ENCODE measurements around the gene PFKL. TPM values are rescaled to one million over a fixed set of nuclear protein-coding genes. Genes with fewer than 3 reads are reported as not detected.

The PFKL gene
- total RNA-seq, 1 experiment from 2014 or later, result 150 TPM

DNA sequence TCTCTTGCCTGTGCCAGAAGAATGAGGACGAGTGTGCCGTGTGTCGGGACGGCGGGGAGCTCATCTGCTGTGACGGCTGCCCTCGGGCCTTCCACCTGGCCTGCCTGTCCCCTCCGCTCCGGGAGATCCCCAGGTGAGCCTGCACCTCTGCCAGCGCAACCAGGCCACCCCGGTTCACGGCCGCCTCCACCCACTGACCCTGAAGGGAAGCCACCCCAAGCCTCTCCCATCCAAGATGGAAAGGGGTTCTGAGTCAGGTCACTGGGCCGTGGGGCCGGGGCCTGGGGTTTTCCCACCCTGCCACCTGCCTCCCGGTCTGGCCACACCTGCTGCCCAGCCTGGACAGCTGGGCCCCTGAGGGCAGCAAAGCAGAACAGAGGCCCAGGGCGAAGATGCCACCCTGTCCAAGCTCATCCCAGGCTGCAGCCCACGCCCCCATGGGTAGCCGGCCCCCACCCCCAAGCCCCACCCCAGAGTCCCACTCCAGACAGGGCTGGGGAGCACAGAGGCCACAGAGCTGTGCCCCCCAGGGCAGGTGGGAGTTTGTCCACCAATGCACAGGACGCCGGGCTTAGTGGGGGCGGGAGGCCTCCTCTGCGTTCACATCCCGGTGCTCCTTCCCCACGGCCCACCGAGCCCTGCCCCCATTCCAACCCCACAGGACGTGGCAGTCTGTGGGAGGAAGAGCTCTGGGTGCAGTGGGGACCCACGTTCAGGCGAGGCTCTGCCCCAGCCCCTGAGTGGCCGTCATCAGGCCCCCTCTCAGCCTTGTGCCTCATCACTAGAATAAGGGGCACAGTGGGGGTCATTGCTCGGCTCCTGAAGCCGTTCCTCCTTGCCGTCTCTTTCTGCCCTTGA, 8.5 kb upstream of the PFKL start:
- Histone ChIP-seq H3K4me1 (ENCODE audit: control insufficient read depth in 1 of 2, insufficient read depth in 2 of 2, low read length in 2 of 2) (peaks cover 0 to 4% of the 10 kb centered on the region in 2 experiments; a peak in 1 of 4 replicates), H2AFZ (ENCODE audit: low read depth, low read length, poor library complexity, severe bottlenecking) (no peak overlapping the region), H3K4me2 (ENCODE audit: low read length) (no peak overlapping the region), H3K9me2 (ENCODE audit: insufficient read depth) (no peaks in the 10 kb centered on the region), H3K4me3 (replicated peaks in 1 of 2; ENCODE audit: low read depth in 1 of 2, low read length in 2 of 2) (no peak overlapping the region), H3K9me3 (ENCODE audit: control insufficient read depth in 1 of 2, insufficient read depth in 1 of 2, low read depth in 1 of 2, low read length in 2 of 2) (no peaks in the 10 kb centered on the region), H3K27ac (ENCODE audit: low read depth, low read length) (no peak overlapping the region), H3K27me3 (ENCODE audit: insufficient read depth, low read length) (no peaks in the 10 kb centered on the region), H3K36me3 (ENCODE audit: control insufficient read depth in 1 of 2, insufficient read depth in 2 of 2, low read length in 2 of 2) (no peaks in the 10 kb centered on the region), H3K9ac (ENCODE audit: low read length) (no peak overlapping the region), H3K79me2 (ENCODE audit: insufficient read depth, low read length) (no peaks in the 10 kb centered on the region), H4K20me1 (ENCODE audit: insufficient read depth) (no peaks in the 10 kb centered on the region)
- ChIA-PET POLR2A (no interaction called here), CTCF (interaction anchor here (1.5 kb wide), 1 partner anchor 12 kb away, joined by 5 read pairs; no protein-coding TSS in a partner anchor), RAD21 (ENCODE audit: low non-redundant PET in 1 of 2, low total read pairs in 2 of 2, uncharacterized antibody in 2 of 2, unreplicated experiment in 2 of 2) (no interaction called here)
- TF ChIP-seq CBX3 (IDR thresholded peaks at IDR 0.05; ENCODE audit: low read depth), result no peak
- TF ChIP-seq, protein P1, sequence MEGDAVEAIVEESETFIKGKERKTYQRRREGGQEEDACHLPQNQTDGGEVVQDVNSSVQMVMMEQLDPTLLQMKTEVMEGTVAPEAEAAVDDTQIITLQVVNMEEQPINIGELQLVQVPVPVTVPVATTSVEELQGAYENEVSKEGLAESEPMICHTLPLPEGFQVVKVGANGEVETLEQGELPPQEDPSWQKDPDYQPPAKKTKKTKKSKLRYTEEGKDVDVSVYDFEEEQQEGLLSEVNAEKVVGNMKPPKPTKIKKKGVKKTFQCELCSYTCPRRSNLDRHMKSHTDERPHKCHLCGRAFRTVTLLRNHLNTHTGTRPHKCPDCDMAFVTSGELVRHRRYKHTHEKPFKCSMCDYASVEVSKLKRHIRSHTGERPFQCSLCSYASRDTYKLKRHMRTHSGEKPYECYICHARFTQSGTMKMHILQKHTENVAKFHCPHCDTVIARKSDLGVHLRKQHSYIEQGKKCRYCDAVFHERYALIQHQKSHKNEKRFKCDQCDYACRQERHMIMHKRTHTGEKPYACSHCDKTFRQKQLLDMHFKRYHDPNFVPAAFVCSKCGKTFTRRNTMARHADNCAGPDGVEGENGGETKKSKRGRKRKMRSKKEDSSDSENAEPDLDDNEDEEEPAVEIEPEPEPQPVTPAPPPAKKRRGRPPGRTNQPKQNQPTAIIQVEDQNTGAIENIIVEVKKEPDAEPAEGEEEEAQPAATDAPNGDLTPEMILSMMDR (IDR thresholded peaks at IDR 0.05 in 2 of 3, conservative IDR thresholded peaks at IDR 0.05 in 1 of 3; ENCODE audit: borderline replicate concordance in 1 of 3, insufficient read depth in 1 of 3, low read depth in 2 of 3, low read length in 2 of 3), result no peak
- TF ChIP-seq FOSL1 (IDR thresholded peaks at IDR 0.05; ENCODE audit: low read depth), result no peak
- no peak for TF ChIP-seq SRF (IDR thresholded peaks at IDR 0.05; ENCODE audit: low read depth)
- TF ChIP-seq SIN3A (IDR thresholded peaks at IDR 0.05; ENCODE audit: low read depth), result no peak
- TF ChIP-seq SP1 (IDR thresholded peaks at IDR 0.05; ENCODE audit: low read depth), result no peak
- TF ChIP-seq, protein P2, sequence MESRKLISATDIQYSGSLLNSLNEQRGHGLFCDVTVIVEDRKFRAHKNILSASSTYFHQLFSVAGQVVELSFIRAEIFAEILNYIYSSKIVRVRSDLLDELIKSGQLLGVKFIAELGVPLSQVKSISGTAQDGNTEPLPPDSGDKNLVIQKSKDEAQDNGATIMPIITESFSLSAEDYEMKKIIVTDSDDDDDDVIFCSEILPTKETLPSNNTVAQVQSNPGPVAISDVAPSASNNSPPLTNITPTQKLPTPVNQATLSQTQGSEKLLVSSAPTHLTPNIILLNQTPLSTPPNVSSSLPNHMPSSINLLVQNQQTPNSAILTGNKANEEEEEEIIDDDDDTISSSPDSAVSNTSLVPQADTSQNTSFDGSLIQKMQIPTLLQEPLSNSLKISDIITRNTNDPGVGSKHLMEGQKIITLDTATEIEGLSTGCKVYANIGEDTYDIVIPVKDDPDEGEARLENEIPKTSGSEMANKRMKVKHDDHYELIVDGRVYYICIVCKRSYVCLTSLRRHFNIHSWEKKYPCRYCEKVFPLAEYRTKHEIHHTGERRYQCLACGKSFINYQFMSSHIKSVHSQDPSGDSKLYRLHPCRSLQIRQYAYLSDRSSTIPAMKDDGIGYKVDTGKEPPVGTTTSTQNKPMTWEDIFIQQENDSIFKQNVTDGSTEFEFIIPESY (IDR thresholded peaks at IDR 0.05; ENCODE audit: extremely low read depth, insufficient replicate concordance, low read length), result no peak
- TF ChIP-seq, protein P3, sequence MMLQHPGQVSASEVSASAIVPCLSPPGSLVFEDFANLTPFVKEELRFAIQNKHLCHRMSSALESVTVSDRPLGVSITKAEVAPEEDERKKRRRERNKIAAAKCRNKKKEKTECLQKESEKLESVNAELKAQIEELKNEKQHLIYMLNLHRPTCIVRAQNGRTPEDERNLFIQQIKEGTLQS (IDR thresholded peaks at IDR 0.05), result no peak
- no peak for TF ChIP-seq ZNF274 (IDR thresholded peaks at IDR 0.05; ENCODE audit: low read depth, low read length)
- TF ChIP-seq EZH2phosphoT487 (IDR thresholded peaks at IDR 0.05; ENCODE audit: borderline replicate concordance), result no peak
- TF ChIP-seq POLR2AphosphoS5 (IDR thresholded peaks at IDR 0.05; ENCODE audit: low read depth, low read length), result no peak
- TF ChIP-seq EGR1 (IDR thresholded peaks at IDR 0.05; ENCODE audit: low read depth), result no peak
- TF ChIP-seq CEBPB (IDR thresholded peaks at IDR 0.05; ENCODE audit: low read depth), result no peak
- TF ChIP-seq YY1 (IDR thresholded peaks at IDR 0.05; ENCODE audit: extremely low read depth, insufficient replicate concordance, low read depth, low read length), result no peak
- TF ChIP-seq ZFX (IDR thresholded peaks at IDR 0.05), result no peak
- intact Hi-C loops (cut with micrococcal nuclease), result no loop called here
- DNase-seq (ENCODE audit: low read depth, low spot score), result no peak
- ATAC-seq, result no peak
- BruUV-seq (replicated peaks), result no TSS peak

Data from HCT116 (cell line).